GM10266 (cell line): ENCODE results near the gene EFNA5.

Experiments
- DNase-seq: peaks from one replicate; pipeline ENCODE4 v3.0.0; 2012; ENCODE audit errors: extremely low spot score
- CTCF ChIP-seq: IDR thresholded peaks from 2 replicates; pipeline ENCODE4 v1.5.1; 2012; ENCODE audit warnings: mild to moderate bottlenecking, low read depth; ENCODE audit not compliant: control insufficient read depth, insufficient read depth; ENCODE audit errors: missing control alignments

EFNA5 gene

GRCh38 chr5:107532916-107533315, 137.8 kb downstream of the EFNA5 start:
- no peak for DNase-seq
- no peak for TF ChIP-seq CTCF

GRCh38 chr5:107532169-107532878, 138.4 kb downstream of the EFNA5 start:
- TF ChIP-seq CTCF = no peak
- no peak for DNase-seq

GRCh38 chr5:107531308-107531707, 139.4 kb downstream of the EFNA5 start:
- no peak for DNase-seq

GRCh38 chr5:107529618-107530017, 141.1 kb downstream of the EFNA5 start:
- no peak for TF ChIP-seq CTCF
- DNase-seq = no peak

More at GRCh38 chr5:107531308-107531707, 139.4 kb downstream of the EFNA5 start:
- no peak for TF ChIP-seq CTCF

GRCh38 chr5:107526270-107526937, 144.3 kb downstream of the EFNA5 start:
- no peak for TF ChIP-seq CTCF

GRCh38 chr5:107524111-107524510, 146.6 kb downstream of the EFNA5 start:
- no peak for DNase-seq
- no peak for TF ChIP-seq CTCF

More at GRCh38 chr5:107526270-107526937, 144.3 kb downstream of the EFNA5 start:
- no peak for DNase-seq

GRCh38 chr5:107523029-107523680, 147.6 kb downstream of the EFNA5 start:
- DNase-seq = no peak
- no peak for TF ChIP-seq CTCF
